MG63 (cell line): Measurements from ENCODE around the gene VPS35. TPM values are rescaled to one million over a fixed set of nuclear protein-coding genes. Genes with fewer than 3 reads are reported as not detected.
"Not testable (repeated sequence)": the region's sequence is repeated elsewhere in the genome, so short reads cannot be mapped to it uniquely, and the experiment has no call there.

ENCODE experiments used
- DNase-seq: peaks from one replicate; pipeline ENCODE4 v3.0.0-alpha.2; 2020
- H3K27me3 ChIP-seq: fragments of 250-450 bp; sonication (Bioruptor Pico); 2 replicates; pipeline ENCODE4 v1.5.1; 2020; ENCODE audit warnings: mild to moderate bottlenecking, moderate library complexity
- H3K36me3 ChIP-seq: fragments of 250-450 bp; sonication (Bioruptor Pico); 2 replicates; pipeline ENCODE4 v1.5.1; 2020; ENCODE audit warnings: mild to moderate bottlenecking, moderate library complexity
- H3K4me3 ChIP-seq: fragments of 250-450 bp; sonication (Bioruptor Pico); 2 replicates; pipeline ENCODE4 v1.5.1; 2020; ENCODE audit warnings: mild to moderate bottlenecking, moderate library complexity
- H3K9me3 ChIP-seq: fragments of 250-450 bp; sonication (Bioruptor Pico); 2 replicates; pipeline ENCODE4 v1.5.1; 2020; ENCODE audit warnings: mild to moderate bottlenecking, moderate library complexity
- total RNA-seq: library from RNA; depleted of rRNA; stranded (reverse); fragments of >200 nt; shearing (Covaris generic); gene quantifications from 2 replicates; pipeline ENCODE4 v1.2.3, GENCODE V29; 2014; ENCODE audit warnings: low replicate concordance

VPS35 gene
- total RNA-seq, 1 experiment from 2014 or later = 134 TPM

DNA sequence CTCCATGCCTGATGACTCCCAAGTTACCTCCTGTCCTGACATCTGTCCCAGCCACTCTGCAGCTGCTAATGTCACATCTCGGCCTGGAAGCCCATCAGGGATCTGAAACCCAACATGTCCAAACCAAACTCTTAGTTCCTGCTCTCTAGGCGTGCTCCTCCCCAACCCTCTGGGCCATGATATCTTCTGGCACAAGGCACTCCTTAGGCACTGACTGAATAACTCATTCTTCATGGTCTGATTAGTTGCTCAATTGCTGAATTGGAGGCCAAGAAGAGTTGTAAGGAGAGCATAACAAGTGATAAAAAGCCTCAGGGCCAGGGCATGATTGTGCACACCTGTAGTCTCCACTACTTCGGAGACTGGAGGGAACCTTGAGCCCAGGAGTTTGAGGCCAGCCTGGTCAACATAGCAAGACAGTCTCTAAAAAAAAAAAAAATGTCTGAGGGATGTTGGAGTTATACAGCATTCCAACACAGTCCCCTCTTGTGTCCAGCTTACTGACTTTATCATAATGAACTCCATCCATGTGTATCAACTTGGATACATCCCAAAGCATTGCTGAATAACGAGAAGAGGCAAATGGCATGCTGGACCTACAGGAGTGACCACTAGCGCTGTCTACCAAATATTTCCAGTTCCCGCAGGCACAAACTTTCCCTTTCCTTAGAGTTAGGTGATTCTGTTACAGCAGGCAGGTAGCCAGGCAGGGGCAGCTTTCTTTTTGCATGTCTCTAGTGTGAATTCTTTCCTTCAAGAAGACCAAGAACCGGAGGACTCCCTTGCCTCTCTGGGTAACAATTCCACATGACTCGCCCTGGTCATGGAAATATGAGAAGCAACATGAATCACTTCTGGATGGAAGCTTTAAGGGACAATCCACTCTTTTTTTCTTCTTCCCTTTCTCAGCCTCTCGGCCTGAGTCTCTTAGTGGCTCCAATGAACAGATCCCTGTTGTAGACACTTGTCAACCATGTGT lies 49.7 kb downstream of the VPS35 start:
- no peaks in the 10 kb centered on the region for H3K36me3 ChIP-seq
- peaks cover 5% of the 10 kb centered on the region; the same call in 1 of the 2 replicates for H3K9me3 ChIP-seq
- H3K4me3 ChIP-seq = no peak overlapping the region
- DNase-seq = peak; percentile 31
- no peaks in the 10 kb centered on the region for H3K27me3 ChIP-seq

DNA sequence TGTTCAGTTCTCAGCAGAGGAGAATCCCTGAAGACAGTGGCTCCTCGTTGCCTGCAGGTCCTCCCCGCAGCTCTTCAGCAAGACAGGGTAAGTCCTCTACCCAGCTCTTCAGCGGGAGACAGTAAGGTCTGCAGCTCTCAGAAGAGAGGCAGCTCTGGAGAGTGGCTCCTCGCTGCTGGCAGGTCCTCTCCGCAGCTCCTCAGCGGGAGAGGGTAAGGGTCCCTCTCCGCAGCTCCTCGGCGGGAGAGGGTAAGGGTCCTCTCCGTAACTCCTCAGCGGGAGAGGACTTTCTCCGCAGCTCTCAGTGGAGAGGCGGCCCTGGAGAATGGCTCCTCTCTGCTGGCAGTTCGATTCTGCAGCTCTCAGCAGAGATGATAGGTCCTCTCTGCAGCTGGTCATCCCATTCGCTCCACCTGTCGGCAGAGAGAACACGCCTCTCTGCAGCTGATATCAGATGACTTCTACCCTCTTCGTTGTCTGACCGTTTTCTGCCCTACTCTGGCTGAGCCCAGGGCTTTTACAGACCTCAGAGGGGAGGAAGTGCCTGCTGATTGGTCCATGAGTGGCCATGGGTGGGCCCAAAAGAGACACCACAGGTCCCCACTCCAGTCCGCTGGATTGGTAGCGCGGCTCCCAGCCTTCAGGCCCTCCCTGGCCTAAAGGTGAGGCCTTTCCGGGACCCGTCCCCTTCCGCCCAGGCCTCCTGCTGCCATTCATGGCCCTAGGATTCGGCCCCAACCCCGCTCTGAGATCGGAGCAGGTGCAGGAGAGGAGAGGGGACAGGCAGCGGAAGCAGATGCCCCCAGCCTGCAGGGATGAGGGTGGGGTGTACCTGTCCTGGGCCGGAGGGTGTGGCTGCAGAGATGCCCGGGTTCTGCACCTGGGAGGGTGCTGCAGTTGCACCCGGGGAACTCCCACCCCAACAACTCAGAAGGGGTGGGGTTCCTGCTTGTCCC lies 55.9 kb downstream of the VPS35 start:
- Histone ChIP-seq H3K4me3 (no peak overlapping the region), H3K36me3 (no peaks in the 10 kb centered on the region), H3K27me3 (no peaks in the 10 kb centered on the region), H3K9me3 (no peaks in the 10 kb centered on the region)
- no peak for DNase-seq

DNA sequence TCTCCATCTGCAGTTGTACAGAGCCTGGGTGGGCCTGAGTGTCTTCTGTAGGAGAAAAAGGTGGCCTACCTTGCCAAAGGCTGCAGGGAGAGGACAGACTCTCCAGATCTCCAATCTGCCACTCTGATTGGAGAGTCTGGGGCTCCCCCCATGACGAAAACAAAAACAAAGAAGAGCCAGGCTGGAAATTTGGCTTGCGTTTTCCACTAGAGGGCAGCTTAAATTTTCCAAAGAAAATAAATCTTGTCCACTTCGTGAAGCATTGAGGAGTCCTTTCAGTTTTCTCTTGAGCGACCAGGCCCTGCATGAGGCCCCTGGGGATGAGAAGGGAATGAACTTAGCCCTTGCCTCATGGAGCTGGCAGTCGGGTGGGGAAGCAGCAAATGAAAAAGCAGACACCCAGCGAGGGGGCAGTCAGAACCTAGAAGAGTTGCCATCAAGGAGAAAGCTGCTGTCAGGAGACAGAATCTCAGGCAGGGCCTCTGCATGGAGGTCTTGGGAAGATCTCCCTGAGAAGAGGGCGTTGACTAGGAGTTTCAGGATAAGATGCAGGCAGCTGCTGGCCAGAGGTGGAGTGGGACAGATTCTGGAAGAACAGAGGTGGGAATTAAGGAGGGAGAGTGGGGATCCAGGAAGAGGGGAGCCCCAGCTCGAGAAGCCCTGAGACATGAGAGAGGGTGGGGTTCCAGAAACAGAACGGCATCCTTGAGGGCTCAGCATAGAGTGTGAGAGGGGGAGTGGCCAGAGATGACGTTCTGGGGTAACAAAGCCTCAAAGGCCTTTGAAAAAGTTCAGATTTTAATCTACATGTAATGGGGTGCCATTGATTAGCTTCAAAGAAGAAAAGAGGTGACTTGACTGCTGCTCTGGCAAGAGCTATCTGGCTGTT lies 59.4 kb downstream of the VPS35 start:
- no peaks in the 10 kb centered on the region for H3K36me3 ChIP-seq
- no peaks in the 10 kb centered on the region for H3K27me3 ChIP-seq
- H3K4me3 ChIP-seq = no peak overlapping the region
- DNase-seq = peak; percentile 48
- no peaks in the 10 kb centered on the region for H3K9me3 ChIP-seq

DNA sequence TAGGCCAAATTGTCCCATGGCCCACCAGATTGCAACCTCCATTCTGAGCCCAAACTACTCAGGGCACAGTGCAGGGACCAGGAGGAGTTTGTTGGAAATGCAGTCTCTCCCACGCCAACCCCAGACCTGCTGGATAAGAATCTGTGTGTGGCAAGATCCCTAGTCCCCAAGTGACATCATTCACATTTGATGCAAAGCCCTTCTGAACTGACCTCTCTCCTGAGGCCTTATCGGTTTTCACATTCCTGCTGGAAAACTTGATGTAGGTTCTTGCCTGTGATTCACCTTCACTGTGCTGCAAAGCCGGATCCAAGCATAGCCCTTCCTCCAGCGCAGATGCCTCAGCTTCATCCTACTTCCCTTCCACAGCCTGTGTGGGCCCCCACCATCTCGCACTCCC lies 61.2 kb downstream of the VPS35 start:
- Histone ChIP-seq H3K9me3 (no peaks in the 10 kb centered on the region), H3K27me3 (no peaks in the 10 kb centered on the region), H3K4me3 (no peak overlapping the region), H3K36me3 (no peaks in the 10 kb centered on the region)
- DNase-seq = no peak

DNA sequence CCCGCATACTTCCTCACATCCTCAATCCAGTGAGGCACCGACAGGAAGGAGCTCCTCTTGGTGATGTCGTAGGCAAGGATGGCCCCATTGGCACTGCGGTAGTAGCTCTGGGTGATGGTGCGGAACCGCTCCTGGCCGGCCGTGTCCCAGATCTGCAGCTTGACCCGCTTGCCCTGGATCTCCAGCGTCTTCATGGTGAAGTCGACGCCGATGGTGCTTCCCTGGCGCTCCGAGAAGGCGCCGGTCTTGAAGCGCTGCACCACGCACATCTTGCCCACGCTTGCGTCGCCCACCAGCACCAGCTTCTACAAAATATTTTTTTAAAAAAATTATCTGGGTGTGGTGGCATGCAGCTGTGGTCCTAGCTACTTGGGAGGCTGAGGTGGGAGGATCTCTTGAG lies 62.3 kb downstream of the VPS35 start:
- not testable (repeated sequence) for DNase-seq, H3K9me3 ChIP-seq, H3K4me3 ChIP-seq, H3K27me3 ChIP-seq, H3K36me3 ChIP-seq

DNA sequence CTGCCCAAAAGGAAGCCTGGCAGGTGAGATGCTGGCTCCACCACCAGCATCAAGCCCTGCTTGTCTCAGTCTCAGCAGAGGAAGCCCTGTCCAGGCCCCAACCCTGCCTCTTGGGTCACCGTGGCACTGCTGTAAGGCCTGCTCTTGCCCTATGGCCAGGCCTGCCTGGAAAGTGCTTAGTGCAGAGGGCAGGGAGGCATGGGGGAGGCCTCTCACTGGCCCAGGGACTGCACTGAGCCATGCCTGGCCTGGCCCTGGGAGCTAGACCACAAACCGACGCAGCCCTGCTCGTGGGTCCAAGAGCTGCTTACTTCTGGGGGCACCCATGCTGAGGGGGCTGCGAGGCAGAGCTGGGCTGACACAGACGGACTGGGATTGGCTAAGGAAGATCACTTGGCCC lies 64.1 kb downstream of the VPS35 start:
- H3K36me3 ChIP-seq, H3K9me3 ChIP-seq: not testable (repeated sequence)

DNA sequence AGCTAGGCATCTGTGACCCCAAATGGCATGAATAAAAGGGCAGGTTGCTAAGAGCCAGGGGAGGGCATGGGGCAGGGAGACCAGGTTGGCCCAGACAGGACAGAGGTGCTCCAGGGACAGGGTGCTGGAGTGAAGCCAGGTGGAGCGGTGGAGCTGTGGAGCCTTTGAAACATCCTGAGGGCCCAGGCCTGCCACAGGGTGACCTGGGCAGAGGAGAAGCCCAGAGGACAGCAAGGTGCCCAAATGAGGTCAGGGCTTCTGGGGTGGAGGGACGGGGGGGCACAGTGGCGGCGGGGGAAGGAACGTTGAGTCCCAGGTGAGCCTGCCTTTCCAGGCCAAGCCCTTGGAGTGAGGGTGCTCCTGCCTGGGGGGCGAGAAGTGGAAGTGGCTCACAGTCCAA lies 65.3 kb downstream of the VPS35 start:
- H3K9me3 ChIP-seq, H3K36me3 ChIP-seq, H3K4me3 ChIP-seq, DNase-seq, H3K27me3 ChIP-seq: not testable (repeated sequence)

More for the DNA sequence above, 64.1 kb downstream of the VPS35 start:
- not testable (repeated sequence) for DNase-seq, H3K27me3 ChIP-seq, H3K4me3 ChIP-seq

DNA sequence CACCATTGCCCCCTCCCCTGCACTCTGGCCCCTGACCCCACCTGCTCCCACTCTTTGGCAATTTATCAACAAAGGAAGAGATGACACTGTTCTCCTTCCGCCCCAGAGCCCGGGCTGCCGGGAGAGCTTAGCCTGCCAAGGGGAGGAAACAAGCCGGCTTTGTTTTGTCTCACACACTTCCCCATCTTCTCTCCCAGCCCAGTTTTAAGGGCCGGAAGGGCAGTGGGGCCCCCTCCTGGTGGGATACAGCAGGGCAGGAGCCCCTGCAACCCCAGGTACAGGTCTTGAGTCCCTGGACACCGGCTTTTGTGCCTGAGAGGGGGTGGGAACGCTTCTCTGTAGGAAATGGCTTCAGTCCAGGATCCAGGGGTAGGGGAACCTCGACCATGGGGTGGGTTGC lies 65.7 kb downstream of the VPS35 start:
- H3K9me3 ChIP-seq, H3K27me3 ChIP-seq, DNase-seq, H3K4me3 ChIP-seq: not testable (repeated sequence)
- H3K36me3 ChIP-seq = peaks cover 12% of the 10 kb centered on the region

DNA sequence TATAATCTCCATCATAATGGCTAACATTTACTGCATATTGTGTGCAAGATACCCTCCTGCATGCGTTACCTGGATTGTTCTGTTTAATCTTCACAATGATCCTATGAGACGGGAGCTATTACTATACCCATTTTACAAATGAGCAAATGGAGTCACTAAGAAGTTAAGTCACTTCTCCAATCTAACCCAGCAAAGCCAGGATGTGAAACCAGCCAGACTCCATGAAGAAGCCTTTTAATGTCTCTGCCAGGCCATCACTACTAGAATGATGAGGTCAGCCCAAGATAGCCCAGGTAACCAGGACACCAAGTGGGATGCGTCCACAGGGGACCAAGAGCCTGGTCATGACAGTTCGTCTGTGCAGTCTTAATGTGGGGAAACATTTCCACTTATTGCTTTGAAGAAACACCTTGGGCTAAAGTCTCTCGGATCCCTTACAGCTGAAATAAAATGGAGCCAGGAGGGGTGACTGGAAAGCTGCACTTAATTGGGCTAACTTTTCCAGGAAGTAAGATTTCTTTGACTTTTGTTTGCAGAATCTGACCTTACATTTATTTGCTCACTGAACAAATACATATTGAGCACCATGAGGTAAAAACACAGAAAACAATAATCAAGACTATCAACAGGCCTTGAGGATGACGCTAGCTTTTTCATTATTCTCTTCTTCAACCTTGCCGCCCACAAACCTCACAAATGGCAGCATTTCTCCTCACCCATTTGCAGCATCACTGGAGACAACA lies 66.9 kb downstream of the VPS35 start:
- no peak for DNase-seq
- peaks cover 21% of the 10 kb centered on the region for H3K36me3 ChIP-seq
- H3K27me3 ChIP-seq = no peaks in the 10 kb centered on the region
- no peak overlapping the region for H3K4me3 ChIP-seq
- no peaks in the 10 kb centered on the region for H3K9me3 ChIP-seq

DNA sequence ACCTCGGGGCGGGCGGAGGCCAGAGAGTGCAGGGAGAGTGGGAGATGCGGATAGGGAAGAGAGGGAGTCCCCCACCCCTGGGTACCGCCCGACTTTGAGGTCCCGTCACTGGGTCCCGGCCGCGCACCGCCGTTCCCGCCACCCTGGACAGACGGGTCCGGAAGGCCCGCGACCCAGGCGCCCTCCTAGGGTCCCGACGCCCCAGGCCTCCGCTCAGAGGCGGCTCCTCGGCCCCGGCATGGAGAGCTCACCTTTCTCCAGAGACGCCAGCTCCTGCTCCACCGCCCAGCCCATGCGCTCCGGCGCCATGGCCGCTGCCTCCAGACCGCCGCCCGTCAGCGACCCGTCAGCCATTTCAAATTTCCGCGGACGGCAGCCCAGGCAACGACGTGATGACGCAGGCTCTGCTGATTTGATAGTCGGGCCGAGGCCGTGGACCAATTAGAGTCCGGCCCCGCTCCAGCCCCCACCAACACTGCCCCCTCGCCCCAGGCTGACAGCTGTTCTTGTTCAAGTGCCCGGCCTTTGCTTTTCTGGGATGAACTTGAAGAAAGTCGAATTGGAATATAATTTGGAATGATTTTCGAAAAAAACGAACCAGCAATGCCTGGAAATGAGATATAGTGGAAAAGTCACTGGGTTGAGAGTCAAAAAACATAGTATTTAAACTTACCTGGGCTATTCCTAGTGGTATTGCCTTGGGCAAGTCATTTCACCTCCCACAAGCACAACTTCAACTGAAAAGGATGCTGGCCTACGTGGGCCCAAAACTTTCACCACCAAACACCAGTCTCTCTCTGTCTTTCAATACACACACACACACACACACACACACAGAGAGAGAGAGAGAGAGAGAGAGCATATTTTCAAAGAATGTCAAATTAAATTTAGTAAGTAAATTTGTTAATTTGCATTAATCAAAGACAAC lies 67.7 kb downstream of the VPS35 start, which contains the start of gene SHCBP1:
SHCBP1 (minus strand) TSS at position 374 of the 928 bp plus-strand sequence; CDS start at position 354, 20 bp downstream.
- Histone ChIP-seq H3K36me3 (peaks cover 29% of the 10 kb centered on the region), H3K4me3 (peak within 1 kb of the TSS; percentile 83), H3K27me3 (no peaks in the 10 kb centered on the region), H3K9me3 (no peaks in the 10 kb centered on the region)
- DNase-seq = peak; percentile 96

DNA sequence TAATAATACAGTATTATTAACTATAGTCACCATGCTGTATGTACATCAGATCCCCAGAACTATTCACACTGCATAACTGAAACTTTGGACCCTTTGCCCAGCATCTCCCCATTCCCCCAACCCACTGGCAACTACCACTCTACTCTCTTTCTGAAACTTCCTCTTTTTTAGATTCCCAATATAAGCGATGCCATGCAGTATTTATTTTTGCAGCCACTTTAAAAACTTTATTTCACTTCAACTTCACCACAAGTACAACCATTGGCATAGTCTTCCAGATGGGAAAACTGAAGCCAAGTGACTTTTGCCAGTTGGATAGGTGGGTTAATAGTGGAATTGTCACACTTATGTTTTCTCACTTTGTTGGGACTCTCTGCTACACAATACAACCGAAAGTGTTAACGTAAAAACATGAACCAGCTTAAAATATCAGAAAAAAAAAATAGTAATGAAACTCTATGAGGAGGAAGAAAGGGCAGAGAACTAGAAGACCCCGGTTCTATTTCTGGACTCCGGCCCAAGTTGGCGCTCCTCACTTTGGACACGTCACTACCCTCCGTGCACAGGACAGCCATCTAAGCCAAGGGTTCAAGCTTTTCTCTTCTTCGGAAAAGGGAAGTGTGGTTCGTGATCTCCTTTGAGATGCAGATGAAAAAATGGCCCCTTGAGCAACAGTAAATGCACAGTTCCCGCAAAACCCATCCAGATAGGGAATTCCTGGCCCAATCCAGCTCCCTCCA lies 68.5 kb downstream of the VPS35 start:
- no peaks in the 10 kb centered on the region for H3K27me3 ChIP-seq
- H3K4me3 ChIP-seq = peak overlapping the region; percentile 83
- peaks cover 36% of the 10 kb centered on the region for H3K36me3 ChIP-seq
- H3K9me3 ChIP-seq = no peaks in the 10 kb centered on the region
- DNase-seq = peak; percentile 67

DNA sequence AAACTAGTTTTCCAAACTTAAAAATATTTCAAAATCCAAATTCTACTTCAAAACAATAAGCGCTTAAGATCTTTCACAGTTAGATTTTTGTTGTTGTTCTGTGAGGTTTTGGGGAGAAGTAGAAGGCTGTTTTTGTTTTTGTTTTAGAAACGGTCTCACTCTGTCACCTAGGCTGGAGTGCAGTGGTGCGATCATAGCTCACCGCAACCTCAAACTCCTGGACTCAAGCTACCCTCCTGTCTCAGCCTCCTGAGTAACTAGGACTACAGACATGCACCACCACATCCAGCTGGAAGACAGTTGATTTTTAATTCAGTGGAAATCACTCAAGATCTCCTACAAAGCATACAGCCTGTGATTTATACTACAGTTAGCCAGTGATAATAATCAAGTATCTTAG lies 70.5 kb downstream of the VPS35 start:
- H3K9me3 ChIP-seq = no peaks in the 10 kb centered on the region
- peaks cover 55% of the 10 kb centered on the region for H3K36me3 ChIP-seq
- H3K4me3 ChIP-seq = no peak overlapping the region
- no peaks in the 10 kb centered on the region for H3K27me3 ChIP-seq
- no peak for DNase-seq

DNA sequence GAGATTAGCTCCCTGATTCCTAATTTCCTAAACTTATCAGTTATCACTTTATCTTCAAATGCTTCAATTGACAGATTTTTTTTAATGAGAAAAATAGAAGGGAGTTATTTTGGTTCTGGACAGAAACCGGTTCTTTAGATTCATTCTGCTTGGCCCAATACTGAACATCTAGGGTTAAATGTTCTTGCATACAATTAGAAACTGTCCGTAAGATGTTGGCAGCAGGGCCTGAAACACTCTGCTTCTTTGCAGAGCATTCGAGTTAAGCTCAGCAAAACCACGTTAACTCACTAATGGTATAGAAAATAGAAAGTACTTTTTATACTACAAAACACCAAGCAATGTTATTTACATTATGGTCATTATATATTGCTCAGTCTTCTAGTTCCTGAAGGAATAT lies 75.0 kb downstream of the VPS35 start:
- Histone ChIP-seq H3K9me3 (no peaks in the 10 kb centered on the region), H3K36me3 (peaks cover 86% of the 10 kb centered on the region), H3K27me3 (no peaks in the 10 kb centered on the region), H3K4me3 (no peak overlapping the region)
- DNase-seq = no peak

DNA sequence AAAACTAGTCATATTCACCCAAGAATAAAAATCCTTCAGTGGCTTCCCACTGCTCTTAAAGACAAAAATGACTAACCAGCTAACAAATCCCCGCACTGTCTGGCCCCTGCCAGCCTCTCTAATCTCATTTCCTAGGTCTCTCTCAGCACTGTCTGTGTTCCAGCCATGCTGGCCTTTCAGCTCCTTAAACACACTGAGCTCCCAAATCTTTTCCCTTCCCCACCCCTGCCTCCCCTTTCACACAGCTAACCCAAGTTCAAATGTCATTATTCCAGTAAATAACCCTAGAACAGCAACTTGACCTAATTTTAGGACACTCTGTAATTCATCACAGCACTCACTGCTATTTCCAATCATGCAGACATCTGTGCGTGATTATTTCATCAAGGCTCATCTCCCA lies 75.6 kb downstream of the VPS35 start:
- DNase-seq = no peak
- H3K36me3 ChIP-seq = peaks cover 86% of the 10 kb centered on the region

More for the DNA sequence above, 75.6 kb downstream of the VPS35 start:
- H3K4me3 ChIP-seq = no peak overlapping the region
- no peaks in the 10 kb centered on the region for H3K9me3 ChIP-seq
- H3K27me3 ChIP-seq = no peaks in the 10 kb centered on the region
